ENCODE results near the gene STARD3. TPM values are rescaled to one million over a fixed set of nuclear protein-coding genes. Genes with fewer than 3 reads are reported as not detected.

STARD3 gene
- total RNA-seq, 2 donors from 2014 or later: 52.5 to 67.7 TPM

GRCh38 chr17:39664581-39665561, 27.9 kb downstream of the STARD3 start, which contains the start of gene TCAP:
TCAP (plus strand) TSS chr17:39665349; CDS start chr17:39665360, 11 bp downstream.
- Histone ChIP-seq H3K36me3 (peaks cover 10% of the 10 kb centered on the region), H3K27me3 (replicated peaks; ENCODE audit: insufficient read depth) (no peaks in the 10 kb centered on the region), H3K9me3 (no peaks in the 10 kb centered on the region), H3K27ac (peak within 1 kb of the TSS; percentile 59 to 77), H3K4me1 (ENCODE audit: control insufficient read depth in 1 of 2, low read depth in 2 of 2) (peaks cover 22 to 65% of the 10 kb centered on the region in 2 donors), H3K4me3 (peak within 1 kb of the TSS; percentile 69)
- TF ChIP-seq CTCF (IDR thresholded peaks at IDR 0.05): no peak
- no peak for ATAC-seq (ENCODE audit: insufficient number of reproducible peaks, low FRiP score, low read depth)
- no peak for DNase-seq (ENCODE audit: low spot score)

GRCh38 chr17:39665642-39666224, 28.8 kb downstream of the STARD3 start:
- no peaks in the 10 kb centered on the region for H3K27me3 ChIP-seq (replicated peaks; ENCODE audit: insufficient read depth)
- H3K36me3 ChIP-seq: peaks cover 3% of the 10 kb centered on the region
- no peaks in the 10 kb centered on the region for H3K9me3 ChIP-seq
- ATAC-seq (ENCODE audit: insufficient number of reproducible peaks, low FRiP score, low read depth) (no peak), DNase-seq (ENCODE audit: low spot score) (no peak)
- TF ChIP-seq CTCF (IDR thresholded peaks at IDR 0.05): no peak
- peaks cover 22 to 65% of the 10 kb centered on the region in 2 donors for H3K4me1 ChIP-seq (ENCODE audit: control insufficient read depth in 1 of 2, low read depth in 2 of 2)
- H3K4me3 ChIP-seq: no peak overlapping the region
- peak overlapping the region; percentile 59 to 77 for H3K27ac ChIP-seq

GRCh38 chr17:39666231-39666600, 29.3 kb downstream of the STARD3 start:
- no peaks in the 10 kb centered on the region for H3K36me3 ChIP-seq
- TF ChIP-seq CTCF (IDR thresholded peaks at IDR 0.05): no peak
- peaks cover 22 to 67% of the 10 kb centered on the region in 2 donors for H3K4me1 ChIP-seq (ENCODE audit: control insufficient read depth in 1 of 2, low read depth in 2 of 2)
- H3K27ac ChIP-seq: peak overlapping the region; percentile 59 to 77
- H3K27me3 ChIP-seq (replicated peaks; ENCODE audit: insufficient read depth): no peaks in the 10 kb centered on the region
- peak overlapping the region; percentile 69 for H3K4me3 ChIP-seq
- peak; percentile 30 for ATAC-seq (ENCODE audit: insufficient number of reproducible peaks, low FRiP score, low read depth)
- H3K9me3 ChIP-seq: no peaks in the 10 kb centered on the region
- no peak for DNase-seq (ENCODE audit: low spot score)

GRCh38 chr17:39666601-39667261, 29.8 kb downstream of the STARD3 start:
- ATAC-seq (ENCODE audit: insufficient number of reproducible peaks, low FRiP score, low read depth): peak; percentile 58
- peaks cover 22 to 73% of the 10 kb centered on the region in 2 donors for H3K4me1 ChIP-seq (ENCODE audit: control insufficient read depth in 1 of 2, low read depth in 2 of 2)
- peak overlapping the region; percentile 59 to 77 for H3K27ac ChIP-seq
- H3K36me3 ChIP-seq: no peaks in the 10 kb centered on the region
- H3K27me3 ChIP-seq (replicated peaks; ENCODE audit: insufficient read depth): no peaks in the 10 kb centered on the region
- no peaks in the 10 kb centered on the region for H3K9me3 ChIP-seq
- no peak for TF ChIP-seq CTCF (IDR thresholded peaks at IDR 0.05)
- DNase-seq (ENCODE audit: low spot score): peak; percentile 53
- H3K4me3 ChIP-seq: peak overlapping the region; percentile 69
